Trophoblast cell (in vitro differentiated cells and primary cell): ENCODE data around the gene IGSF1. TPM values are rescaled to one million over a fixed set of nuclear protein-coding genes. Genes with fewer than 3 reads are reported as not detected.

Experiments
- DNase-seq, 2 donors: peaks; one replicate each; pipeline ENCODE4 v3.0.0-alpha.2; 2016
- H2AFZ ChIP-seq: 2 replicates; pipeline ENCODE4 v1.6.1; 2013; ENCODE audit warnings: low read length, moderate library complexity, mild to moderate bottlenecking; ENCODE audit not compliant: insufficient read depth, poor library complexity
- H2AK5ac ChIP-seq: 2 replicates; pipeline ENCODE4 v1.6.1; 2013; ENCODE audit warnings: mild to moderate bottlenecking, low read length
- H2BK120ac ChIP-seq: 2 replicates; pipeline ENCODE4 v1.6.1; 2013; ENCODE audit warnings: low read length, mild to moderate bottlenecking, moderate library complexity; ENCODE audit not compliant: insufficient read depth, poor library complexity
- H2BK12ac ChIP-seq: 2 replicates; pipeline ENCODE4 v1.6.1; 2013; ENCODE audit warnings: mild to moderate bottlenecking, low read length, moderate library complexity
- H2BK5ac ChIP-seq: 2 replicates; pipeline ENCODE4 v1.6.1; 2013; ENCODE audit warnings: low read length, low read depth, moderate library complexity, mild to moderate bottlenecking; ENCODE audit not compliant: poor library complexity
- H3K14ac ChIP-seq: 2 replicates; pipeline ENCODE4 v1.6.1; 2013; ENCODE audit warnings: mild to moderate bottlenecking, low read length
- H3K18ac ChIP-seq: 2 replicates; pipeline ENCODE4 v1.6.1; 2013; ENCODE audit warnings: mild to moderate bottlenecking, low read length
- H3K23ac ChIP-seq: 2 replicates; pipeline ENCODE4 v1.6.1; 2013; ENCODE audit warnings: low read length
- H3K27ac ChIP-seq: 2 replicates; pipeline ENCODE4 v1.5.1; 2013; ENCODE audit warnings: low read depth, mild to moderate bottlenecking, inconsistent platforms, low read length, moderate library complexity
- H3K27me3 ChIP-seq: 2 replicates; pipeline ENCODE4 v1.6.1; 2013; ENCODE audit warnings: inconsistent platforms, mild to moderate bottlenecking, low read length, moderate library complexity; ENCODE audit not compliant: insufficient read depth
- H3K36me3 ChIP-seq, 2 experiments: 1 replicate in 1 of 2; 2 replicates in 1 of 2; pipeline ENCODE4 v1.6.1; 2013; ENCODE audit warnings: low read length in 2 of 2, mild to moderate bottlenecking in 2 of 2, moderate library complexity in 1 of 2; ENCODE audit not compliant: insufficient read depth in 2 of 2, control insufficient read depth in 1 of 2
- H3K4ac ChIP-seq: 2 replicates; pipeline ENCODE4 v1.6.1; 2013; ENCODE audit warnings: low read depth, mild to moderate bottlenecking, low read length, moderate library complexity
- H3K4me1 ChIP-seq, 2 experiments: 1 replicate in 1 of 2; 2 replicates in 1 of 2; pipeline ENCODE4 v1.6.1; 2013; ENCODE audit warnings: low read length in 2 of 2, mild to moderate bottlenecking in 2 of 2, moderate library complexity in 1 of 2; ENCODE audit not compliant: insufficient read depth in 2 of 2, control insufficient read depth in 1 of 2
- H3K4me2 ChIP-seq: 2 replicates; pipeline ENCODE4 v1.6.1; 2013; ENCODE audit warnings: inconsistent platforms, mild to moderate bottlenecking, low read length, moderate library complexity
- H3K4me3 ChIP-seq: 2 replicates; pipeline ENCODE4 v1.5.1; 2013; ENCODE audit warnings: mild to moderate bottlenecking, low read depth, low read length, inconsistent platforms
- H3K79me1 ChIP-seq: one replicate; pipeline ENCODE4 v1.6.1; 2013; ENCODE audit warnings: low read length
- H3K79me2 ChIP-seq: 2 replicates; pipeline ENCODE4 v1.6.1; 2013; ENCODE audit warnings: low read length, mild to moderate bottlenecking; ENCODE audit not compliant: control insufficient read depth, insufficient read depth, poor library complexity
- H3K9ac ChIP-seq: 2 replicates; pipeline ENCODE4 v1.6.1; 2013; ENCODE audit warnings: mild to moderate bottlenecking, low read length
- H3K9me3 ChIP-seq: 2 replicates; pipeline ENCODE4 v1.6.1; 2013; ENCODE audit warnings: low read depth, mild to moderate bottlenecking, control low read depth, inconsistent platforms, low read length; ENCODE audit not compliant: insufficient read depth
- H4K12ac ChIP-seq: 2 replicates; pipeline ENCODE4 v1.6.1; 2013; ENCODE audit warnings: low read depth, mild to moderate bottlenecking, low read length, moderate library complexity
- H4K8ac ChIP-seq: 2 replicates; pipeline ENCODE4 v1.6.1; 2013; ENCODE audit warnings: low read depth, mild to moderate bottlenecking, low read length, moderate library complexity
- H4K91ac ChIP-seq: one replicate; pipeline ENCODE4 v1.6.1; 2013; ENCODE audit warnings: low read depth, mild to moderate bottlenecking, low read length, moderate library complexity
- WGBS: extraction: QIAGEN DNeasy Blood & Tissue Kit; methylation state at CpG from one replicate; pipeline ENCODE4 v1.1.7; 2013; ENCODE audit warnings: missing lambda C conversion rate; ENCODE audit not compliant: insufficient read length, insufficient coverage; ENCODE audit errors: extremely low coverage; 5-methylcytosine and 5-hydroxymethylcytosine counted together
- polyA plus RNA-seq: library from polyadenylated mRNA; stranded (reverse); fragments of 200-250 nt; gene quantifications from 2 replicates; pipeline ENCODE4 v1.2.3, GENCODE V29; 2013

Gene IGSF1
- 0.40 and 0.42 TPM in 2 replicates for polyA plus RNA-seq

GRCh38 chrX:131288738-131289511 lies at the start of gene IGSF1:
Gene IGSF1, minus strand, starts transcription at chrX:131289306. Its CDS starts 2,632 bp downstream, at chrX:131286674.
- Histone ChIP-seq H4K8ac (peak within 1 kb of the TSS; percentile 56), H3K14ac (no peak within 1 kb of the TSS), H2BK5ac (no peak within 1 kb of the TSS), H3K36me3 (no peaks in the 10 kb centered on the region), H3K79me2 (no peaks in the 10 kb centered on the region), H3K18ac (no peak within 1 kb of the TSS), H3K27me3 (no peaks in the 10 kb centered on the region), H2AFZ (peak within 1 kb of the TSS; percentile 38), H2BK12ac (no peak within 1 kb of the TSS), H2AK5ac (no peak within 1 kb of the TSS), H3K4me1 (peaks cover 2 to 3% of the 10 kb centered on the region in 2 experiments), H3K79me1 (no peaks in the 10 kb centered on the region), H4K91ac (no peak within 1 kb of the TSS), H3K4ac (no peak within 1 kb of the TSS), H3K27ac (no peak within 1 kb of the TSS), H3K4me2 (peak within 1 kb of the TSS; percentile 72), H3K9ac (no peak within 1 kb of the TSS), H2BK120ac (no peak within 1 kb of the TSS), H3K9me3 (no peaks in the 10 kb centered on the region), H3K4me3 (peak within 1 kb of the TSS; percentile 53), H3K23ac (no peak within 1 kb of the TSS), H4K12ac (no peak within 1 kb of the TSS)
- no CpG with 5 or more reads among the region's 32 CpGs for WGBS
- no peak for DNase-seq

- DNase-seq = no peak
- Histone ChIP-seq H3K79me1 (no peaks in the 10 kb centered on the region), H3K9me3 (no peaks in the 10 kb centered on the region), H4K12ac (no peak overlapping the region), H3K27me3 (no peaks in the 10 kb centered on the region), H2BK12ac (no peak overlapping the region), H3K4me2 (no peak overlapping the region), H4K91ac (no peak overlapping the region), H2BK5ac (no peak overlapping the region), H2AK5ac (no peak overlapping the region), H3K4ac (no peak overlapping the region), H4K8ac (no peak overlapping the region), H2BK120ac (no peak overlapping the region), H3K14ac (no peak overlapping the region), H3K27ac (no peak overlapping the region), H2AFZ (no peak overlapping the region), H3K18ac (no peak overlapping the region), H3K4me1 (no peaks in the 10 kb centered on the region), H3K4me3 (no peak overlapping the region), H3K36me3 (no peaks in the 10 kb centered on the region), H3K23ac (no peak overlapping the region), H3K9ac (no peak overlapping the region), H3K79me2 (no peaks in the 10 kb centered on the region)
- no CpG with 5 or more reads among the region's 3 CpGs for WGBS
These were observed 43.2 kb upstream of the IGSF1 start for GRCh38 chrX:131332331-131332730.

- no peak overlapping the region for H2AK5ac ChIP-seq
- H3K4me3 ChIP-seq = no peak overlapping the region
- H3K4me2 ChIP-seq = no peak overlapping the region
- no peak overlapping the region for H3K4ac ChIP-seq
- no peak overlapping the region for H2BK5ac ChIP-seq
- H2AFZ ChIP-seq = no peak overlapping the region
- H3K36me3 ChIP-seq = no peaks in the 10 kb centered on the region
- no peak overlapping the region for H2BK12ac ChIP-seq
- no peaks in the 10 kb centered on the region for H3K79me1 ChIP-seq
- H3K9me3 ChIP-seq = no peaks in the 10 kb centered on the region
- H3K4me1 ChIP-seq = no peaks in the 10 kb centered on the region
- no peak overlapping the region for H3K23ac ChIP-seq
- no peak overlapping the region for H4K8ac ChIP-seq
- no peak overlapping the region for H2BK120ac ChIP-seq
- H3K27me3 ChIP-seq = no peaks in the 10 kb centered on the region
- H3K27ac ChIP-seq = no peak overlapping the region
- no CpG with 5 or more reads among the region's 6 CpGs for WGBS
- DNase-seq = no peak
- no peak overlapping the region for H3K14ac ChIP-seq
- H4K91ac ChIP-seq = no peak overlapping the region
- H4K12ac ChIP-seq = no peak overlapping the region
- no peak overlapping the region for H3K18ac ChIP-seq
- no peak overlapping the region for H3K9ac ChIP-seq
- H3K79me2 ChIP-seq = no peaks in the 10 kb centered on the region
These were observed 42.0 kb upstream of the IGSF1 start for GRCh38 chrX:131331152-131331551.

- Histone ChIP-seq H3K18ac (no peak overlapping the region), H3K27me3 (no peaks in the 10 kb centered on the region), H2BK12ac (no peak overlapping the region), H2AK5ac (no peak overlapping the region), H3K14ac (no peak overlapping the region), H3K79me1 (no peaks in the 10 kb centered on the region), H3K23ac (no peak overlapping the region), H2BK120ac (no peak overlapping the region), H4K12ac (no peak overlapping the region), H3K27ac (no peak overlapping the region), H4K91ac (no peak overlapping the region), H4K8ac (no peak overlapping the region), H2BK5ac (no peak overlapping the region), H2AFZ (no peak overlapping the region), H3K4me1 (no peaks in the 10 kb centered on the region), H3K36me3 (no peaks in the 10 kb centered on the region), H3K4me3 (no peak overlapping the region), H3K4me2 (no peak overlapping the region), H3K9ac (no peak overlapping the region), H3K79me2 (no peaks in the 10 kb centered on the region), H3K4ac (no peak overlapping the region), H3K9me3 (no peaks in the 10 kb centered on the region)
- DNase-seq = no peak
- WGBS = no CpG with 5 or more reads among the region's 3 CpGs
These were observed 41.6 kb upstream of the IGSF1 start for GRCh38 chrX:131330735-131331134.
